Small intestine (tissue), 7 donors: ENCODE data around the gene NOC4L. TPM values are rescaled to one million over a fixed set of nuclear protein-coding genes. Genes with fewer than 3 reads are reported as not detected.
"Not testable (repeated sequence)": the region's sequence is repeated elsewhere in the genome, so short reads cannot be mapped to it uniquely, and the experiment has no call there.

Experiments
- DNase-seq, 2 donors: peaks; one replicate each; pipeline versions ENCODE4 v3.0.0 to v3.0.0-alpha.2; 2013
- FAIRE-seq: peaks from 2 replicates; lab custom pipeline; 2012; peaks lifted over from hg19 to GRCh38; lab: Jason Lieb, UNC
- H3K27ac ChIP-seq, 3 donors: one replicate each; pipeline ENCODE4 v1.5.1; 2013; ENCODE audit warnings: low read length in 2 of 3, mild to moderate bottlenecking in 2 of 3, control low read depth in 1 of 3, inconsistent platforms in 1 of 3, low read depth in 1 of 3, moderate library complexity in 1 of 3
- H3K27me3 ChIP-seq, 3 donors: one replicate each; pipeline ENCODE4 v1.6.1; 2013; ENCODE audit warnings: low read length in 3 of 3, inconsistent platforms in 1 of 3; ENCODE audit not compliant: control insufficient read depth in 3 of 3, insufficient read depth in 3 of 3
- H3K36me3 ChIP-seq, 3 donors: one replicate each; pipeline ENCODE4 v1.6.1; 2013; ENCODE audit warnings: low read length in 3 of 3, inconsistent platforms in 1 of 3, low read depth in 1 of 3, mild to moderate bottlenecking in 1 of 3, moderate library complexity in 1 of 3; ENCODE audit not compliant: control insufficient read depth in 3 of 3, insufficient read depth in 2 of 3
- H3K4me1 ChIP-seq, 3 donors: one replicate each; pipeline ENCODE4 v1.6.1; 2013; ENCODE audit warnings: low read length in 2 of 3, inconsistent platforms in 1 of 3, low read depth in 1 of 3, mild to moderate bottlenecking in 1 of 3, moderate library complexity in 1 of 3; ENCODE audit not compliant: control insufficient read depth in 3 of 3, insufficient read depth in 2 of 3
- H3K4me3 ChIP-seq, 3 donors: one replicate each; pipeline ENCODE4 v1.5.1; 2013; ENCODE audit warnings: low read length in 3 of 3, control low read depth in 1 of 3, inconsistent platforms in 1 of 3, low read depth in 1 of 3, mild to moderate bottlenecking in 1 of 3, moderate library complexity in 1 of 3
- H3K9me3 ChIP-seq, 2 donors: one replicate each; pipeline ENCODE4 v1.6.1; 2013; ENCODE audit warnings: low read depth in 1 of 2, low read length in 1 of 2; ENCODE audit not compliant: control insufficient read depth in 2 of 2, insufficient read depth in 1 of 2
- WGBS, 3 donors: extraction: QIAGEN DNeasy Blood & Tissue Kit; methylation state at CpG; one replicate each; pipeline ENCODE4 v1.1.7; 2013; 5-methylcytosine and 5-hydroxymethylcytosine counted together
- polyA plus RNA-seq, 4 donors: library from polyadenylated mRNA; stranded (reverse) in 3 of 4; unstranded in 1 of 4; fragments of 200-250 nt in 3 of 4; fragments of 120-200 nt in 1 of 4; gene quantifications; one replicate each; pipeline versions ENCODE4 v1.2.1 to v1.2.3, GENCODE V29; 2013
- donor health status: healthy with polysubstance abuse.
- donor health status: control.
- donor health status: control.
- donor health status: Bipolar disorder and iron deficiency.
- donor health status: healthy.

NOC4L gene
- polyA plus RNA-seq, 4 donors = 13.2 to 32.4 (median 27.5) TPM

GRCh38 chr12:132148368-132149045 is 4.2 kb downstream of the NOC4L start:
- no peak for DNase-seq
- H3K27me3 ChIP-seq = no peaks in the 10 kb centered on the region

GRCh38 chr12:132149526-132149925 is 5.3 kb downstream of the NOC4L start:
- not testable (repeated sequence) for FAIRE-seq, H3K9me3 ChIP-seq, H3K27ac ChIP-seq, H3K4me3 ChIP-seq, DNase-seq, H3K27me3 ChIP-seq
- WGBS, 3 donors = 91 to 93% (median 92%) methylated on average over 3 to 21 of the region's 32 CpGs
- Histone ChIP-seq H3K36me3 (peaks cover 3 to 50% (median 7%) of the 10 kb centered on the region in 3 donors), H3K4me1 (peaks cover 0 to 12% (median 0%) of the 10 kb centered on the region in 3 donors)

More at GRCh38 chr12:132148368-132149045, 4.2 kb downstream of the NOC4L start:
- WGBS, 3 donors = 87 to 96% (median 91%) methylated on average over 17 to 35 of the region's 41 CpGs
- Histone ChIP-seq H3K4me1 (peaks cover 0 to 7% (median 0%) of the 10 kb centered on the region in 3 donors), H3K4me3 (no peak overlapping the region), H3K36me3 (peaks cover 3 to 50% (median 7%) of the 10 kb centered on the region in 3 donors), H3K27ac (no peak overlapping the region), H3K9me3 (no peaks in the 10 kb centered on the region)
- no peak for FAIRE-seq

- DNase-seq (no peak), FAIRE-seq (no peak)
- Histone ChIP-seq H3K36me3 (peaks cover 3 to 48% (median 7%) of the 10 kb centered on the region in 3 donors), H3K27me3 (peaks cover 0 to 2% (median 0%) of the 10 kb centered on the region in 3 donors), H3K4me3 (no peak overlapping the region), H3K4me1 (peaks cover 0 to 5% (median 0%) of the 10 kb centered on the region in 3 donors), H3K27ac (no peak overlapping the region), H3K9me3 (no peaks in the 10 kb centered on the region)
- 87 to 93% (median 88%) methylated on average over 6 of the region's 6 CpGs for WGBS, 3 donors
Measured at GRCh38 chr12:132150780-132151144, 6.5 kb downstream of the NOC4L start.

- FAIRE-seq (no peak), DNase-seq (no peak)
- no peaks in the 10 kb centered on the region for H3K9me3 ChIP-seq
- no peak overlapping the region for H3K4me3 ChIP-seq
- H3K36me3 ChIP-seq = peaks cover 3 to 45% (median 7%) of the 10 kb centered on the region in 3 donors
- H3K27me3 ChIP-seq = peaks cover 0 to 2% (median 0%) of the 10 kb centered on the region in 3 donors
- H3K4me1 ChIP-seq = peaks cover 0 to 5% (median 0%) of the 10 kb centered on the region in 3 donors
- H3K27ac ChIP-seq = no peak overlapping the region
- WGBS, 3 donors = 93 to 95% (median 94%) methylated on average over 33 to 36 of the region's 36 CpGs
Measured at GRCh38 chr12:132151145-132151765, 7.0 kb downstream of the NOC4L start.

- H3K4me1 ChIP-seq = peaks cover 0 to 5% (median 0%) of the 10 kb centered on the region in 3 donors
- no peaks in the 10 kb centered on the region for H3K9me3 ChIP-seq
- WGBS, 3 donors = 86 to 90% (median 89%) methylated on average over 31 to 32 of the region's 32 CpGs
- DNase-seq (no peak), FAIRE-seq (no peak)
- H3K36me3 ChIP-seq = peaks cover 3 to 41% (median 7%) of the 10 kb centered on the region in 3 donors
- H3K27me3 ChIP-seq = peaks cover 0 to 2% (median 0%) of the 10 kb centered on the region in 3 donors
- no peak overlapping the region for H3K4me3 ChIP-seq
- no peak overlapping the region for H3K27ac ChIP-seq
Measured at GRCh38 chr12:132151766-132152410, 7.6 kb downstream of the NOC4L start.

- 89 to 94% (median 90%) methylated on average over 9 of the region's 9 CpGs for WGBS, 3 donors
- FAIRE-seq (no peak), DNase-seq (no peak)
- H3K4me3 ChIP-seq = no peak overlapping the region
- H3K4me1 ChIP-seq = peaks cover 0 to 5% (median 0%) of the 10 kb centered on the region in 3 donors
- H3K27me3 ChIP-seq = peaks cover 0 to 2% (median 0%) of the 10 kb centered on the region in 3 donors
- H3K27ac ChIP-seq = no peak overlapping the region
- H3K36me3 ChIP-seq = peaks cover 3 to 36% (median 7%) of the 10 kb centered on the region in 3 donors
- no peaks in the 10 kb centered on the region for H3K9me3 ChIP-seq
Measured at GRCh38 chr12:132152411-132152821, 8.2 kb downstream of the NOC4L start.

GRCh38 chr12:132152953-132153352 is 8.7 kb downstream of the NOC4L start:
- Histone ChIP-seq H3K4me1 (peaks cover 0 to 5% (median 0%) of the 10 kb centered on the region in 3 donors), H3K36me3 (peaks cover 3 to 33% (median 7%) of the 10 kb centered on the region in 3 donors), H3K9me3 (no peaks in the 10 kb centered on the region), H3K27ac (no peak overlapping the region), H3K27me3 (peaks cover 0 to 2% (median 0%) of the 10 kb centered on the region in 3 donors), H3K4me3 (no peak overlapping the region)
- DNase-seq = no peak
- 91 to 94% (median 92%) methylated on average over 20 of the region's 20 CpGs for WGBS, 3 donors
- no peak for FAIRE-seq
